ENCODE data around the gene CD99L2.

Gene CD99L2

GRCh38 chrX:150870487-150871340 lies 27.8 kb downstream of the CD99L2 start:
- no peak for TF ChIP-seq CTCF (IDR thresholded peaks at IDR 0.05; ENCODE audit: poor library complexity, severe bottlenecking)
- Histone ChIP-seq H3K27ac (ENCODE audit: poor library complexity, severe bottlenecking) (no peak overlapping the region), H3K4me1 (ENCODE audit: insufficient read depth, poor library complexity, severe bottlenecking) (peaks cover 3% of the 10 kb centered on the region), H3K27me3 (ENCODE audit: insufficient read depth, poor library complexity, severe bottlenecking) (no peaks in the 10 kb centered on the region), H3K4me3 (ENCODE audit: severe bottlenecking) (no peak overlapping the region), H3K36me3 (ENCODE audit: low read depth) (no peaks in the 10 kb centered on the region), H3K9me3 (ENCODE audit: severe bottlenecking) (no peaks in the 10 kb centered on the region)
- DNase-seq (ENCODE audit: low spot score) (no peak), ATAC-seq (ENCODE audit: low read depth) (no peak)

- ATAC-seq (ENCODE audit: low read depth) (no peak), DNase-seq (ENCODE audit: low spot score) (no peak)
- no peak for TF ChIP-seq CTCF (IDR thresholded peaks at IDR 0.05; ENCODE audit: poor library complexity, severe bottlenecking)
- H3K4me3 ChIP-seq (ENCODE audit: severe bottlenecking): no peak overlapping the region
- no peaks in the 10 kb centered on the region for H3K27me3 ChIP-seq (ENCODE audit: insufficient read depth, poor library complexity, severe bottlenecking)
- H3K9me3 ChIP-seq (ENCODE audit: severe bottlenecking): no peaks in the 10 kb centered on the region
- peaks cover 3% of the 10 kb centered on the region for H3K4me1 ChIP-seq (ENCODE audit: insufficient read depth, poor library complexity, severe bottlenecking)
- H3K27ac ChIP-seq (ENCODE audit: poor library complexity, severe bottlenecking): no peak overlapping the region
- no peaks in the 10 kb centered on the region for H3K36me3 ChIP-seq (ENCODE audit: low read depth)
Observed at GRCh38 chrX:150870029-150870428, 28.4 kb downstream of the CD99L2 start.

- Histone ChIP-seq H3K27ac (ENCODE audit: poor library complexity, severe bottlenecking) (no peak overlapping the region), H3K27me3 (ENCODE audit: insufficient read depth, poor library complexity, severe bottlenecking) (no peaks in the 10 kb centered on the region), H3K4me3 (ENCODE audit: severe bottlenecking) (no peak overlapping the region), H3K4me1 (ENCODE audit: insufficient read depth, poor library complexity, severe bottlenecking) (peaks cover 3% of the 10 kb centered on the region), H3K36me3 (ENCODE audit: low read depth) (no peaks in the 10 kb centered on the region), H3K9me3 (ENCODE audit: severe bottlenecking) (no peaks in the 10 kb centered on the region)
- TF ChIP-seq CTCF (IDR thresholded peaks at IDR 0.05; ENCODE audit: poor library complexity, severe bottlenecking): no peak
- DNase-seq (ENCODE audit: low spot score) (no peak), ATAC-seq (ENCODE audit: low read depth) (no peak)
Observed at GRCh38 chrX:150869450-150869849, 29.0 kb downstream of the CD99L2 start.

GRCh38 chrX:150868625-150869024 lies 29.8 kb downstream of the CD99L2 start:
- no peak overlapping the region for H3K4me3 ChIP-seq (ENCODE audit: severe bottlenecking)
- H3K27ac ChIP-seq (ENCODE audit: poor library complexity, severe bottlenecking): no peak overlapping the region

More at GRCh38 chrX:150868625-150869024, 29.8 kb downstream of the CD99L2 start:
- no peaks in the 10 kb centered on the region for H3K9me3 ChIP-seq (ENCODE audit: severe bottlenecking)
- H3K27me3 ChIP-seq (ENCODE audit: insufficient read depth, poor library complexity, severe bottlenecking): no peaks in the 10 kb centered on the region
- DNase-seq (ENCODE audit: low spot score) (no peak), ATAC-seq (ENCODE audit: low read depth) (no peak)
- H3K4me1 ChIP-seq (ENCODE audit: insufficient read depth, poor library complexity, severe bottlenecking): peaks cover 2% of the 10 kb centered on the region
- no peak for TF ChIP-seq CTCF (IDR thresholded peaks at IDR 0.05; ENCODE audit: poor library complexity, severe bottlenecking)
- no peaks in the 10 kb centered on the region for H3K36me3 ChIP-seq (ENCODE audit: low read depth)
